Measurements from ENCODE around the gene FARP2. TPM values are rescaled to one million over a fixed set of nuclear protein-coding genes. Genes with fewer than 3 reads are reported as not detected.
"Not testable (repeated sequence)": the region's sequence is repeated elsewhere in the genome, so short reads cannot be mapped to it uniquely, and the experiment has no call there.

The FARP2 gene
- total RNA-seq, 6 experiments from 2014 or later: 13.3 to 41.3 (median 28.7) TPM

- intact Hi-C loops (cut with DNase I): no loop called here
- no peak overlapping the region for H3K4me3 ChIP-seq
- no peak overlapping the region for H3K27ac ChIP-seq
- H3K9me3 ChIP-seq: no peaks in the 10 kb centered on the region
- no peak for TF ChIP-seq CTCF (IDR thresholded peaks at IDR 0.05)
- no peak for TF ChIP-seq POLR2A (IDR thresholded peaks at IDR 0.05)
- DNase-seq (no peak), ATAC-seq (no peak)
- peaks cover 0 to 62% (median 33%) of the 10 kb centered on the region in 4 donors for H3K36me3 ChIP-seq
- H3K27me3 ChIP-seq: no peaks in the 10 kb centered on the region
- no peaks in the 10 kb centered on the region for H3K4me1 ChIP-seq
- WGBS (ENCODE audit: insufficient coverage, low coverage, low lambda C conversion rate, missing lambda C conversion rate): 65% methylated on average over 3 of the region's 7 CpGs
These were observed 58.0 kb downstream of the FARP2 start for GRCh38 chr2:241413929-241414580.

- Histone ChIP-seq H3K4me1 (no peaks in the 10 kb centered on the region), H3K27ac (no peak overlapping the region), H3K27me3 (no peaks in the 10 kb centered on the region), H3K9me3 (no peaks in the 10 kb centered on the region), H3K4me3 (no peak overlapping the region), H3K36me3 (peaks cover 0 to 62% (median 32%) of the 10 kb centered on the region in 4 donors)
- TF ChIP-seq POLR2A (IDR thresholded peaks at IDR 0.05) (no peak), CTCF (IDR thresholded peaks at IDR 0.05) (no peak)
- 80% methylated on average over 1 of the region's 3 CpGs for WGBS (ENCODE audit: insufficient coverage, low coverage, low lambda C conversion rate, missing lambda C conversion rate)
- DNase-seq (no peak), ATAC-seq (no peak)
- intact Hi-C loops (cut with DNase I): no loop called here
These were observed 59.1 kb downstream of the FARP2 start for GRCh38 chr2:241415196-241415595.

GRCh38 chr2:241417626-241418025 lies 61.5 kb downstream of the FARP2 start:
- Histone ChIP-seq H3K4me1 (peaks cover 0 to 14% (median 0%) of the 10 kb centered on the region in 4 donors), H3K27ac (no peak overlapping the region), H3K9me3 (no peaks in the 10 kb centered on the region), H3K36me3 (peaks cover 0 to 47% (median 21%) of the 10 kb centered on the region in 4 donors), H3K27me3 (no peaks in the 10 kb centered on the region), H3K4me3 (no peak overlapping the region)
- no peak for DNase-seq
- WGBS (ENCODE audit: insufficient coverage, low coverage, low lambda C conversion rate, missing lambda C conversion rate): 82% methylated on average over 6 of the region's 6 CpGs
- TF ChIP-seq POLR2A (IDR thresholded peaks at IDR 0.05): no peak
- TF ChIP-seq CTCF (IDR thresholded peaks at IDR 0.05): no peak
- ATAC-seq: no peak
- intact Hi-C loops (cut with DNase I): no loop called here

GRCh38 chr2:241421330-241421729 lies 65.2 kb downstream of the FARP2 start:
- peak overlapping the region in 1 of 3 donors; percentile 59 for H3K27ac ChIP-seq
- intact Hi-C loops (cut with DNase I): no loop called here
- ATAC-seq: peak in 1 of 4 donors; percentile 20
- H3K27me3 ChIP-seq: no peaks in the 10 kb centered on the region
- H3K36me3 ChIP-seq: peaks cover 0 to 17% (median 9%) of the 10 kb centered on the region in 4 donors
- no peak overlapping the region for H3K4me3 ChIP-seq
- TF ChIP-seq POLR2A (IDR thresholded peaks at IDR 0.05) (no peak), CTCF (IDR thresholded peaks at IDR 0.05) (no peak)
- no peak for DNase-seq
- peaks cover 0 to 18% (median 0%) of the 10 kb centered on the region in 4 donors for H3K4me1 ChIP-seq
- no peaks in the 10 kb centered on the region for H3K9me3 ChIP-seq
- WGBS (ENCODE audit: insufficient coverage, low coverage, low lambda C conversion rate, missing lambda C conversion rate): no CpG with 5 or more reads among the region's 3 CpGs

- peak overlapping the region in 1 of 3 donors; percentile 59 for H3K27ac ChIP-seq
- H3K27me3 ChIP-seq; intact Hi-C loops (cut with DNase I); H3K9me3 ChIP-seq; H3K4me3 ChIP-seq; DNase-seq: not testable (repeated sequence)
- H3K4me1 ChIP-seq: peaks cover 0 to 18% (median 0%) of the 10 kb centered on the region in 4 donors
- ATAC-seq: peak; percentile 20 to 77 (median 44)
- H3K36me3 ChIP-seq: peaks cover 0 to 17% (median 9%) of the 10 kb centered on the region in 4 donors
- 38% methylated on average over 5 of the region's 5 CpGs for WGBS (ENCODE audit: insufficient coverage, low coverage, low lambda C conversion rate, missing lambda C conversion rate)
These were observed 65.9 kb downstream of the FARP2 start for GRCh38 chr2:241421942-241422341.

Data from right lobe of liver (tissue), 6 donors.